GM19035 (cell line): ENCODE results near the gene PXK.
"Not testable (repeated sequence)": the region's sequence is repeated elsewhere in the genome, so short reads cannot be mapped to it uniquely, and the experiment has no call there.

Experiments
- ATAC-seq: cut with Tn5 transposase; IDR thresholded peaks from one replicate; pipeline ENCODE4 v1.9.1; 2021; ENCODE audit not compliant: unreplicated experiment

Gene PXK

DNA sequence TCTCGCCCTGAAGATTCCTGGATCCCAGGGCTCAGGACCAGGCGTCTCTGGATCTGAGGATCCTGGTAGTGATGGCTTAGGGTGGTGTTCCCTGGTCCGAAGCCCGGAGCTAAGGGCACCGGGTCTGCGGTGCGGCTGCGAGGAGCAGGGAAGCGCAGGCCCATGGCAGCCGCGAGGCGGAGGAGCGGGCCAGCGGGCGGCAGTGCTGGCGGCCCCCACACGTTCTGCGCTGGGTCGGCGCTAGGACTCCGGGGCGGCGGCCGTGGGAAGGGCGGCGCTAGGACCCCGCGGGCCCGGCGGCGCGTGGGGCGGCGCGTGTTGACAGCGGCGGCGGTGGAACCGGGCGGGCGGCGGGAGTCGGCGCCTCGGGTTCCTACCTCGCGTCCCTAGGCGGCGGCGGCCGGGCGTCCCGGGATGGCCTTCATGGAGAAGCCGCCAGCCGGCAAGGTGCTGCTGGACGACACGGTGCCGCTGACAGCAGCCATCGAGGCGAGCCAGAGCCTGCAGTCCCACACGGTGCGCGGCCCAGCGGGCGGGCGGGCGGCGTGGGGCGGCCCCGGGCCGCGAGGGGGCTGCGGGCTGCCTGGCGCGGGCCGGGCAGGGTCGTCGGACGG is at the start of gene PXK:
Gene PXK, plus strand, starts transcription at position 318 of the 614 bp plus-strand sequence. Its CDS starts 97 bp downstream, at position 415.
- peak; percentile 91 for ATAC-seq

DNA sequence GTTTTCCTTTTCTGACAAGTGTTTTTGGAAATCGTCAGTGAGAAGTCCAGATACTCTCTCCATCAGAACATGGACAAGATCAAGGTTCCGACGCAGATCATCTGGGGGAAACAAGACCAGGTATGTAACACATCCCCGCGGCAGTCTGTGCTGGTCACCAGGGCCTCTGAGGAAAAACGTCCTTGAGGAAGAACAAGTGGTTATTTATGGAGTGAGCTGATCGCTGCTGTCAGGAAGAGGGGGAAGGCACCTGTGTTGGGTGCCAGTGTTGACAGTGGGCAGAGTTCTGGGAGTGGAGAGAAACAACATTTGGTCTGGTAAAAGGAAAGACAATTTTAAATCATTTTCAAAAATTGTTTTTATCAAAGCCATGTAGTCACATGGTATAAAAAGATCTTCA is 47.4 kb upstream of the PXK start:
- ATAC-seq = no peak

DNA sequence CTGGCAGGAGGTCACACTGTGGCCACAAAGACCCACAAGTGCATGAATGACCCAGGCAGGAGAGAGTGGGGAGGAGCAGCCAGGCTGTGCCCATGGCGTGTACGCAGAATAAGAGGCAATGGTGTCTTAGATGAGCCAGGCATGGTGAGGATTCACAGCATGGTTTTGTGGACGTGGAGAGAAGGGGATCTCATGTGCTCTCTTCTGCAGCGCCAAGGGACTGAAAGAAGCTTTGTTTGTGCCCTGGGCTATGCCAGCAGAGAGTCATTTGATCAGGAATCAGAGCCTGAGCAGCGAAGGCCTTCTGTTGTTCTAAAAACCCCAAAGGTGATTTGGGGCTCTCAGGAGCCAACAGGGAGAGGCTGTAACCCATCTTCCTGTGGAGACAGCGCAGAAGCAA is 45.3 kb upstream of the PXK start:
- no peak for ATAC-seq

DNA sequence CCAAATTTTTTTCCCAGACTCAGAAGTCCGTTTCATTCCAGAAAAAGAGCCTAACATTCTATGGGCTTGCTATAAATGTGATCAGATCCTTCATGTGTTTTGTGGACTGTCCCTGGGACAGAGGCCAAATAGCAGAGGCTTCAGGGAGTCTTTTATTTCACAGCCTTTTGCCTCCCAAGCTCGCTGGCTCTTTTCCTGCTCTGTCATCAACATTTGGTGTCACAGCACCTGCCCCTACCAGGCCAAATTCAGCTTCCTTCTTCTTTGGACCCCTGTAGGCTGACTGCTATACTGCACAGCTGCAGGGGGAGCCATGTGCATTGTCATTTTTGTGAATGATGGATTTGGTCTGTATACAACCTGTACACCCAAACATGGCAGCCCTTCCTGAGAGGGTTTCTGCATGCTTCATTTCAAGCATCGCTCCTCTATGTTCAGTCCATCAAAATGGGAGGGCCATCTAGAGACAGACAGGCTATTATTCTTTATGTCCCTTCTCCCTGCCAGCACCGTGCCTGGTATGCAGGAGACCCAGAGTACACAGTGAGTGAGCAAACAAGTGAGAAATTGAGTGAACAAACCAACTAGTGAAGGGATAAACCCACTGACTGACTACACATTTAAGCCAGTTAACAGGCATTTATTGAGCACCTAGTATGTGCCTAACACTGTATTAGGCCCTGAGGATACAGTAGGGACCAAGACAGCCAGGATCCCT is 44.5 kb upstream of the PXK start:
- no peak for ATAC-seq

DNA sequence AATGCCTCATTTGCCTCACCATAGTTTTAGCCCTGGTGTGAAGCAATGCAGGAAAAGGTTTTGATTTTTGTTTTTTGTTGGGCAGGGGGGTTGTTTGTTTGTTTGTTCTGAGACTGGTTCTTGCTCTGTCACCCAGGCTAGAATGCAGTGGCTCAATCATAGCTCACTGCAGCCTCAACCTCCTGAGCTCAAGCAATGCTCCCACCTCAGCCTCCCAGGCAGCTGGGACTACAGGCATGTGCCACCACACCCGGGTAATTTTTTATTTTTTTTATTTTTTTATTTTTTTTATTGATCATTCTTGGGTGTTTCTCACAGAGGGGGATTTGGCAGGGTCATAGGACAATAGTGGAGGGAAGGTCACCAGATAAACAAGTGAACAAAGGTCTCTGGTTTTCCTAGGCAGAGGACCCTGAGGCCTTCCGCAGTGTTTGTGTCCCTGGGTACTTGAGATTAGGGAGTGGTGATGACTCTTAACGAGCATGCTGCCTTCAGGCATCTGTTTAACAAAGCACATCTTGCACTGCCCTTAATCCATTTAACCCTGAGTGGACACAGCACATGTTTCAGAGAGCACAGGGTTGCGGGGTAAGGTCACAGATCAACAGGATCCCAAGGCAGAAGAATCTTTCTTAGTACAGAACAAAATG is 43.6 kb upstream of the PXK start:
- not testable (repeated sequence) for ATAC-seq

DNA sequence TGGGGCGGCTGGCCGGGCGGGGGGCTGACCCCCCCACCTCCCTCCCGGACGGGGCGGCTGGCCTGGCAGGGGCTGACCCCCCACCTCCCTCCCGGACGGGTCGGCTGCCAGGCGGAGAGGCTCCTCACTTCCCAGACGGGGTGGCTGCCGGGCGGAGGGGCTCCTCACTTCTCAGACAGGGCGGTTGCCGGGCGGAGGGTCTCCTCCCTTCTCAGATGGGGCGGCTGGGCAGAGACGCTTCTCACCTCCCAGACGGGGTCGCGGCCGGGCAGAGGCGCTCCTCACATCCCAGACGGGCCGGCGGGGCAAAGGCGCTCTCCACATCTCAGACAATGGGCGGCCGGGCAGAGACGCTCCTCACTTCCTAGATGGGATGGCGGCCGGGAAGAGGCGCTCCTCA is 42.2 kb upstream of the PXK start:
- not testable (repeated sequence) for ATAC-seq

DNA sequence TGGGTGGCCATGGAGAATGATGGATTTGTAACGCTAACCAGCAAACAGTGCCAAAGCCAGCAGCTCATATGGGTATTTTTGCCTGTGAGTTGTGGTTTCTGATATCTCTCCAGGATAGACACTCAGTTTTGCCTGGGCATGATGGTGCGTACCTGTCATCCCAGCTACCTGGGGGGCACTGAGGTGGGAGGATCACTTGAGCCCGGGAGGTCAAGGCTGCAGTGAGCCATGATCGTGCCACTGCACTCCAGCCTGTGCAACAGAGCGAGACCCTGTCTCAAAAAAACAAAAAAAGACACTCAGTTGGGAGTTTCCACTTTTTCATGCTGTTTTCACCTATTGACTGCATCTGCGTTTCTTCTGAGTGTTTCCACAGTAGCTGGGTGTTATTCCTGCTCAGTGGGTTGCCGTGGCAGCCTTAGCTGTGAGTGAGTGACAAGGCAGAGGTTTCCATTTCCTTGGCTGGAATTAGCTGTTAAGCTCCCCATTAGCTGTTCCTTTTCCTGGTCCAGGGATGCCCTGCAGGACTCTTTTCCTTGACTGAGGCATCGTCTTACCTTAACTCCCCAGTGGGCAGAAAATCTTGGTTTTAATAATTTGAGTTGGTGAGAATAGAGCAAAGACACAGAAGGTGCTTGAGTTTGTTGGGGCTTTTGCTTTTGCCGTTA is 40.9 kb upstream of the PXK start:
- ATAC-seq = no peak

DNA sequence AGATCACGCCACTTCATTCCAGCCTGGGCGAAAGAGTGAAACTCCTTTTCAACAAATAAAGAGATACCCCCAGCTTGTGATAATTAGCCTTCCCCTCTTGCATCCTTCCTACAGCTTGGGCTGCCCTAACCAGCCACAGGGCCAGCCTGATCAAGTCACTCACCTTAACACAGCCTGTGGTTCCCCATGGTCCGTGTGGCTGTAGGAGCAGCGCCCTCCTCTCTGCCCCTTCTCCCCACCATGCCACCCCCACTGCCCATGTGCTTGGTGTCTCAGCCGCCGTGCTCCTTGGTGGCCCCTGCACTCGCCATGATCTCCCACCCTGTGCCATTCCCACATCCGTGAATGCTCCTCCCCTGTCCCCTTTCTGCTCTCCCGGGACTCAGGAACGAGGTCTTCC is 39.8 kb upstream of the PXK start:
- ATAC-seq = no peak

DNA sequence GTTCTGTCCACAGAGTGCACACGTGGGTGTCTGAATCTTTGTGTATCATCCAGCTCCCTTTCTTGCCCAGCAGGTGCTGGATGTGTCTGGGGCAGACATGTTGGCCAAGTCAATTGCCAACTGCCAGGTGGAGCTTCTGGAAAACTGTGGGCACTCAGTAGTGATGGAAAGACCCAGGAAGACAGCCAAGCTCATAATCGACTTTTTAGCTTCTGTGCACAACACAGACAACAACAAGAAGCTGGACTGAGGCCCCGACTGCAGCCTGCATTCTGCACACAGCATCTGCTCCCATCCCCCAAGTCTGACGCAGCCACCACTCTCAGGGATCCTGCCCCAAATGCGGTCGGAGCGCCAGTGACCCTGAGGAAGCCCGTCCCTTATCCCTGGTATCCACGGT is 39.2 kb upstream of the PXK start:
- no peak for ATAC-seq

DNA sequence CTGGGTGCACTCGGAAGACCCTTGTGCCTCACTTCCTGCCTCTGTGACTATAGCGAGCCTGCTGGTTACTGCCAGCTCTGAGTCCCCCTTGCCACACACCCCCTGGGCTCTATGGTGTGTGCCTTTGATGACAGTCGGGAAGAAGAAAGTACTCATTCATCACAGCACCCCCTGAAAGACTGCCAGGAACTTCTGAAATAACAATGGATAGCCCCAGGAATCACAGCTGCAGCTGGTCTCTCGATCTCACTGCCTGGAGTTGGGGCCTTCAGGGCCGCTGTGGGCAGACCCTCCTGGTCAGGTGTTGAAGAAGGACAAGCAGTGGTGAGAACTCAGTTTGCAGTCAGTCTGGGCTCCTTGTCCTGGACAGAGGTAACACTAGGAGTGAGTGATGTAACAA is 36.4 kb upstream of the PXK start:
- ATAC-seq = no peak

DNA sequence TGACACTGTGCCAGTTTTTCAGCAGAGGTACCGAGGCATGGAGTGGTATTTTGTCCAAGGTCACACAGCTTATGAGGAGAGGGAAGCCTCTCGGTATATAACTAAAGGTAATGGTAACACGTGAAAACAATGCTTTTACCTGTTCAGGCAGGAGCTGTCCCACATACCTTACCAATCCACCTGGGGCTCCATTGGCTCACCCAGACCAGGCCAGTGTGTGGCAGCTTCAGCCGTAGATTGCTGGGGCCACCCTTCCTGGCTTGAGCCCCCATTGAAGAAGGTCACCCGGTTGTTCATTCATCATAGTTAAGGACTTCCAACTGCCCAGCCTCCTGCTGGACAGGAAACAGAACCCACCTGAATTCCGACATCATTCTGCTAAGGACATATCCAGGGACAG is 35.8 kb upstream of the PXK start:
- no peak for ATAC-seq

DNA sequence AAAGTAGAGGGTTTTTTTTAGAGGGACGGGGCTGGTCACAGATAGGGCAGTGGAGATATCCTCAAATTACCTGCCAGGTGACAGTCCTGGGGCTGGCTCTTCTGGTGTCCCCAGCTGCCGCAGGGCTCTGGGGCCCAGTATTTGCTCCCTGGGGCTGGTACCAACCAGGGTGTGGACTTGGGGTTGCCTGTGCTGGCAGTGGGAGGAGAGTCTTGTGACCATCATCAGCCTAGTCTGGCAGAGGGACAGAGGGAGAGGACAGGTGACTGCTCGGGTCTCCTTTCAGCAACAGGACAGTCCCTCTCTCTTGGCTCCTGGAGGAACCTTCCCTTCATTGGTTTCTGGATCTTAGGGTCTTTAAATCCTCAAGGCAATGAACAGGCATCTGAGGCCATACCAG is 34.5 kb upstream of the PXK start:
- no peak for ATAC-seq

DNA sequence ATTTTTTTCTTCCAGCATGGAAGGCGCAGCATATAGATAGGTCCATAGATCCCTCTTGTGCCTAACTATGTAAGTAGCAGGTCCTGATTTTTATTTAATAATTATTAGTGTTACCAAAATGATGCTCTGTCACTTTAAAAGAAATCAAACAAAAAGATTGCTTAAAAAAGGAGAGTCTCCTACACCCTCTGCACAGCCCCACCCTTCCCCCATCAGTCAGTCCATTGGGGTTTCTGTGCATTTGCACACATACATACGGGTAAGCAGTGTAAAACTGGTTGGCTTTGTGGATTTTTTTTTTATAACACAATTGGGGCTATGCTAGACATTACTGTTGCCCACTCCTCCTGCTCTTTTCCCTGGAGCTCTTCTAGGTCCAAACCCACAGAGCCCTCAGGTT is 33.6 kb upstream of the PXK start:
- ATAC-seq = no peak

DNA sequence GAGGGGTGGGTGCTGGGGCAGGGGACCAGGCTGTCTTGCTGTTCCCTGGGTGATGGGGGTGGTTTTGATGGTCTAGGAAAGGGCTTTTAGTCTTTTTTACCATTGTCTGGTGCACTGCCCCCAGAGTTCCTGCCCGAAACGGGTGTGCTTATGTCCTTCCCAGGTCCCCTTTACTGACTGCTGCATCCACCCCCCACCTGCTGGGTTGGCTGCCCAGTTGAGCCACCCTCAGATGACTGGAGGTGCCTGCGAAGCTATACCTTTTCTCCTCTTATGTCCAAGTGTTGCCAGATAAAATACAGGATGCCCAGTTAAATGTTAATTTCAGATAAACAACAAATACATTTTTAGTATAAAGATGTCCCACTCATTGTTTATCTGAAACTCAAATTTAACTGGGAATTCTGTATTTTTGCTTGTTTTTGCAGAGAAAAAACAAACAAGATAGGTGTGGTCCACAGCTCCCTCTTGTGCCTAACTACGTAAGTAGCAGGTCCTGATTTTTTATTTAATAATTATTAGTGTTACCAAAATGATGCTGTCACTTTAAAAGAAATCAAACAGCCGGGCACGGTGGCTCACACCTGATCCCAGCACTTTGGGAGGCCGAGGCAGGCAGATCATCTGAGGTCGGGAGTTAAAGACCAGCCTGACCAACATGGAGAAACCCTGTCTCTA is 32.7 kb upstream of the PXK start:
- ATAC-seq = no peak

DNA sequence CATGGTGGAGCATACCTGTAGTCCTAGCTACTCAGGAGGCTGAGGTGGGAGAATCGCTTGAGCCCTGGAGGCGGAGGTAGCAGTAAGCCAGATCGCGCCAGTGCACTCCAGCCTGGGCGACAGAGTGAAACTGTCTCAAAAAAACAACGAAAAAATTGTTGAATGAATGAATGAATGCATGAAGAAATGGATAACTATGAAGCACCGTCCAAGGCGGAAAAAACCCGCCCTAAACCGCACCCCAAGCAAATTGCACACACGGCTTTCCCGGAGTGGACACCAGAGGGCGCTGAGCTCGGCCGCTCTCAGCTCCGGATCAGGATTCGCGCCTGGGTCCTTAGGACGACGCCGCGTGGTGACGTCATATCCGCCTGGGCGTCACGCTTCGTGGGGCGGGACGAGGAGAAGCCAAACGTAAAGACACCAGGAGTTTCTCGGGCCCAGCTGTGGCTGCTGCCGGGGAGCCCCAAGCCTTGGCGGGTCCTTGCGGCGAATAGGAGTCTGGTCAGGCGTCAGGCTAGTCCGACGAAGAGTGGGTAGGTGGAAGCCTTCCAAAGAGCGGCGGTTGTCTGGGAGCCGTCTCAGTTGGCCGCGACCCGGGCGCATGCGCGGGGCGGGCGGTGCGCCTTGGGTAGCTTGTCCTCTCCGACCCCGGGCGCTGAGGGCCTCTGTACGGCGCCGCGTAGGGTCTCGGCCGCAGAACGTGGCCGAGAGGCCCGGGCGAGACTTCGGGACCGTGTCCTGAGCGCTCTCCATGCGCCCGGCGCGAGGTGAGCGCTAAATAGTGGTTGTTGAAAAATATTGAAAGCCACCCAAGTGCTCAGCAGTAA is 26.6 kb upstream of the PXK start, which contains the start of the genes HTD2 and RPP14:
Gene HTD2, plus strand, starts transcription at position 639 of the 830 bp plus-strand sequence. CDS start 11,094 bp downstream, outside the sequence.
Gene RPP14, plus strand, starts transcription at position 364 of the 830 bp plus-strand sequence. CDS start 4,085 bp downstream, outside the sequence.
- ATAC-seq = peak; percentile 91

DNA sequence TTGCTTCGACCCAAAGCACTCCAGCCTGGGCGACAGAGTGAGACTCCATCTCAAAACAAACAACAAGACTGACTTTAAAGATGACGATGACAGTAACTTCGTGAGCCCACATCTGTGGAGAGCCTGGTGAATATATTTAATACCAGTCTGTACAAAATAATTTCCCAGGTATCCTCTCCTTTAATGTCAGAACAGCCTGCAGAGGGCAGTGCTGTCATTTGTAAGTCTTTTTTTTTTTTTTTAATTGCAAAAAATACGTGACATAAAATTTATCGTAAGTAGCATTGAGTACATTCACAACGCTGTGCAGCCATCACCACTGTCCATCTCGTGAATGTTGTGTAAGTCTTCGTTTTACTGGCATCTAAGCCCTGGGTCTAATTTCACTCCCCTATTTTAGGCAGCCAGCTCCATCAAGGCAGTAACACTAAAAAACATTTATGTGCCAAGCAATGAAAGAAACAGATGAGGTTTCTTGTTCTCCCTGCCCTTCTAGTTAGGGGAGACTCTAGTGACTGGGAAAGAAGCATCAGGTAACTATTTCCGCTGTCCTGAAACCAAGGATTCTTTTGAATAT is 25.0 kb upstream of the PXK start:
- ATAC-seq = no peak

DNA sequence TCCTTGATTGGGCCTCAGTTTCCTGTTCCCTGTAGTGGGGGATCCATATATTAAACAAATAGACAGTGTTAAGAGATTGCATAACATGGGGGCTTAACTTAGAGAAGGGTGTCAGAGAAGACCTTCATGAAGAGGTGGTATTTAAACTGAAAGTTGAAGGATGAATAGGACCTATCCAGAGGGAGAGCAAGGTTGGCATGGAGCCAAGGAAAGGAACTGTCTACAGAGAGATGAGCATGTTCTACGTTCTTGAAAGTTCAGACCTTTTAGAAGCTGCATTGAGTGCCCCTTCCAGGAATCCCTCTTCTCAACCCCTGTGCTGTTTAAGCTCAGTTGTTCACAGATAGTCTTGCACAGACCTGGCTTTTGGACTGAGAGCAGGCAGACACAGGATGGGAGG is 24.0 kb upstream of the PXK start:
- no peak for ATAC-seq

DNA sequence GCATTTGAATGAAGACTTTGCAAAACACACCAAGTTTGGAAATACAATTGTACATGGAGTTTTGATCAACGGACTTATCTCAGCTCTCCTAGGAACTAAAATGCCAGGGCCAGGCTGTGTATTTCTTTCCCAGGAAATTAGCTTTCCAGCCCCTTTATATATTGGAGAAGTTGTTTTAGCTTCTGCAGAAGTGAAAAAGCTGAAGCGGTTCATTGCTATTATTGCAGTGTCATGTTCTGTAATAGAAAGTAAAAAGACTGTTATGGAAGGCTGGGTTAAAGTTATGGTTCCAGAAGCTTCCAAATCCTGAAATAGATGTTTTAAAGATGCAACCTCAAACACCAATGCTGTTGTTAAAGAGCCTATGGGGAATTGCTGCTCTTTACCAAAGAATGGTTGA is 14.9 kb upstream of the PXK start:
- no peak for ATAC-seq

DNA sequence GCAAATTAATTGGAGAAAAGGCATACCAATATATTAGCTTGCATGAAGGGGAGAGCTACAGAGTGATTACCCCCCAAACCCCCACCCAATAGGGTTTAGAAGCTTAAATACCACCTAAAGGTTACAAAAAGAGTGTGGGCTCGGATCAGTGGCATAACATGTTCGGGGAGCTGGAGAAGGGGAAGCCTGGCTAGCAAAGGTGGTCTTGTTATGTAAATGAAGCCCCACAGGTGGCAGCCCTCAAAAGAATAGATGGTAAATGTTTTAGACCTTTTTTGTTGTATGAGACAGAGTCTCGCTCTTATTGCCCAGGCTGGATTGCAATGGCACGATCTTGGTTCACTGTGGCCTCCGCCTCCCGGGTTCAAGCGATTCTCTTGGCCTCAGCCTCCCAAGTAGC is 10.9 kb upstream of the PXK start:
- no peak for ATAC-seq

DNA sequence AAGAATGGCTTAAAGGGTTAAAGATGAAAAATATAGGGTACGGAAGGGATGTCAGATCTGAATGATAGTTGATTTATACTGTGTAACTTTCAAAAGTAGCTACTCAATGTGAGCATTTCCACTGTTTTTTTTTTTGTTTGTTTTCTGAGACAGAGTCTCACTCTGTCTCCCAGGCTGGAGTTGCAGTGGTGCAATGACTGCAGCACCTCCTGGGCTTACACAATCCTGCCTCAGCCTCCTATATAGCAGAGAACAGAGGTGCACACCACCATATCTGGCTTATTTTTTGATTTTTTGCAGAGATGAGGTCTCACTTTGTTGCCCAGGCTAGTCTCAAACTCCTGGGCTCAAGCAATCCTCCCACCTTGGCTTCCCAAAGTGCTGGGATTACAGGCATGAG is 9.9 kb upstream of the PXK start:
- ATAC-seq = no peak
